Subcutaneous abdominal adipose tissue (tissue), 5 donors: Measurements from ENCODE around the gene PER1.

ENCODE experiments used
- H3K27ac ChIP-seq: one replicate; pipeline ENCODE4 v1.7.0; 2013; ENCODE audit warnings: low read depth, mild to moderate bottlenecking, inconsistent platforms, low read length, moderate library complexity
- H3K27me3 ChIP-seq, 5 donors: one replicate each; pipeline ENCODE4 v1.7.0; 2013; ENCODE audit warnings: low read length in 5 of 5, inconsistent platforms in 1 of 5; ENCODE audit not compliant: control insufficient read depth in 5 of 5, insufficient read depth in 4 of 5
- H3K36me3 ChIP-seq, 5 donors: one replicate each; pipeline ENCODE4 v1.7.0; 2013; ENCODE audit warnings: low read length in 5 of 5; ENCODE audit not compliant: control insufficient read depth in 5 of 5, insufficient read depth in 5 of 5
- H3K4me1 ChIP-seq, 5 donors: one replicate each; pipeline ENCODE4 v1.7.0; 2013; ENCODE audit warnings: low read length in 5 of 5, mild to moderate bottlenecking in 3 of 5, moderate library complexity in 1 of 5; ENCODE audit not compliant: control insufficient read depth in 5 of 5, insufficient read depth in 5 of 5
- H3K4me3 ChIP-seq, 5 donors: one replicate each; pipeline ENCODE4 v1.7.0; 2013; ENCODE audit warnings: low read length in 5 of 5, low read depth in 1 of 5
- H3K9ac ChIP-seq, 5 donors: one replicate each; pipeline ENCODE4 v1.7.0; 2013; ENCODE audit warnings: low read length in 5 of 5, mild to moderate bottlenecking in 4 of 5, moderate library complexity in 3 of 5
- H3K9me3 ChIP-seq, 5 donors: one replicate each; pipeline ENCODE4 v1.7.0; 2013; ENCODE audit warnings: low read length in 5 of 5; ENCODE audit not compliant: control insufficient read depth in 5 of 5
- donor health status: healthy.
- donor health status: healthy.
- donor health status: healthy.
- donor health status: healthy.
- donor health status: healthy.

The PER1 gene

GRCh38 chr17:8131844-8132441 is 20.3 kb downstream of the PER1 start:
- no peak overlapping the region for H3K27ac ChIP-seq
- no peaks in the 10 kb centered on the region for H3K9me3 ChIP-seq
- H3K4me1 ChIP-seq, result peaks cover 0 to 6% (median 4%) of the 10 kb centered on the region in 5 donors
- H3K9ac ChIP-seq, result no peak overlapping the region
- peaks cover 0 to 8% (median 0%) of the 10 kb centered on the region in 5 donors for H3K27me3 ChIP-seq
- no peaks in the 10 kb centered on the region for H3K36me3 ChIP-seq
- H3K4me3 ChIP-seq, result no peak overlapping the region

DNA sequence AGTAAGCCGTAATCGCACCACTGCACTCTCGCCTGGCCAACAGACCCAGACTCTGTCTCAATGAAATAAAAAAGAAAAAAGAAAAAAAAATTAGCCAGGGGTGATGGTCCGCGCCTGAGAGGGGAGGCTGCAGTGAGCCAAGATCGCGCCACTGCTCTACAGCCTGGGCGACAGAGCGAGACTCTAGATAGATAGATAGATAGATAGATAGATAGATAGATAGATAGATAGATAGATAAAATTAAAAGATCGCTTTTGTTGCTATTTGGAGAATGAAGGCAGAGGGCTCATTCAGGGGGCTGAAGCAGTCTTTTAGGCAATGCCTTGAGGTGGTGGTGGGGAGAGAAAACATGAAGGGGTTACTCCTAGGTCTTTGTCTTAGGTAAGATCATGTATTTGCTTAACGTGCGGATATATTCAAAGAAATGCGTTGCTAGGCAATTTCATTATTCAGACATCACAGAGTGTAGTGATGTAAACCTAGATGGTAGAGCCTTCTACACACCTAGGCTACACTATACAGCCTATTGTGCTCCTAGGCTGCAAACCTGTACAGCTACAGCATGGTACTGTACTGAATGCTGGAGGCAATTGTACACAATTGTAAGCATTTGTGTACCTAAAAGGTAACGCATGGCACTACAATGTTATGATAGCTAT is 23.9 kb downstream of the PER1 start:
- Histone ChIP-seq H3K9ac (no peak overlapping the region), H3K4me3 (no peak overlapping the region), H3K27me3 (peaks cover 12 to 27% (median 15%) of the 10 kb centered on the region in 5 donors), H3K27ac (no peak overlapping the region), H3K9me3 (no peaks in the 10 kb centered on the region), H3K4me1 (peaks cover 9 to 41% (median 38%) of the 10 kb centered on the region in 5 donors), H3K36me3 (no peaks in the 10 kb centered on the region)

- Histone ChIP-seq H3K27ac (peak overlapping the region; percentile 46), H3K4me1 (peaks cover 9 to 57% (median 55%) of the 10 kb centered on the region in 5 donors), H3K9ac (peak overlapping the region; percentile 57 to 83 (median 73))
Observed at GRCh38 chr17:8126491-8127066, 25.6 kb downstream of the PER1 start.

GRCh38 chr17:8125947-8126490 is 26.2 kb downstream of the PER1 start:
- Histone ChIP-seq H3K27me3 (peaks cover 20 to 39% (median 26%) of the 10 kb centered on the region in 5 donors), H3K27ac (no peak overlapping the region), H3K9me3 (no peaks in the 10 kb centered on the region), H3K4me1 (peaks cover 11 to 63% (median 59%) of the 10 kb centered on the region in 5 donors), H3K9ac (peak overlapping the region in 4 of 5 donors; percentile 34 to 83 (median 65)), H3K4me3 (peak overlapping the region; percentile 76 to 94 (median 87)), H3K36me3 (no peaks in the 10 kb centered on the region)

More at GRCh38 chr17:8126491-8127066, 25.6 kb downstream of the PER1 start:
- H3K27me3 ChIP-seq, result peaks cover 20 to 38% (median 26%) of the 10 kb centered on the region in 5 donors
- no peaks in the 10 kb centered on the region for H3K9me3 ChIP-seq
- no peaks in the 10 kb centered on the region for H3K36me3 ChIP-seq
- H3K4me3 ChIP-seq, result peak overlapping the region; percentile 76 to 94 (median 87)

DNA sequence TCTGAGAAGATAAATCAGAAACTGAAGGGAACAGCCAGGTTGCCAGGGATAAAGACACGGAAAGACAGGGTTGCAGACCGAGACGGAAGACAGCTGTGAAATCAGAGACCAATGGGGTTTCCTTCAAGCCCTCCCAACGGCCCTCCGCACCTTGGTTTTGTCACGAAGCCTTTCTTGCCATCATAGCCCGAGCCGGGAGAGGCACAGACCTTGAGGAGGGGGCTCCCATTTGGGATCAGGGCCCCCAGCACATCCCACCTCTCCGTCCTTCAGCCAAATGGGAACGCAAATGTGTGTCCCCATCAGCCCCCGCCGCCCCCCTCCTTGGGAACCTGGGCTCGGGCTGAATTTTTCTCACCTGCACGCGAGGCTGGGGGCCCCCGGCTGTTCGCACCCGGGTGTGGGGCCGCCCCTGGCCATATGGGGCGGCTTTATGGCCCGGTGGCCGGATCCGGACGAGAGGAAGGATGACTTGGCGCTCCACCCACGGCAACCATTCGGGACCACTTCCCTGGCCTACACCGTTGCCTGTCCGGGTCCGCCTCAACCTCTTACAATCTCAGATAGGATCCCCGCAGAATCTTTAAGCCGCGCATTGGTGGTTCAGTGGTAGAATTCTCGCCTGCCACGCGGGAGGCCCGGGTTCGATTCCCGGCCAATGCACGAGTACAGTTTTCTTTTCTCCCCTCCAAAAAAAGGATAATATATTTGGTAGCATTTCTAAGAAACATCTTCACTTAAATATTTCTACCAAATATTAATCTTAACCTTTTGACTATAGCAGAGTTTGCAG is 26.9 kb downstream of the PER1 start:
- Histone ChIP-seq H3K27ac (no peak overlapping the region), H3K4me1 (peaks cover 11 to 70% (median 66%) of the 10 kb centered on the region in 5 donors), H3K9ac (peak overlapping the region in 3 of 5 donors; percentile 34 to 83 (median 57)), H3K4me3 (peak overlapping the region in 4 of 5 donors; percentile 76 to 94 (median 84)), H3K9me3 (no peaks in the 10 kb centered on the region), H3K27me3 (peaks cover 20 to 41% (median 26%) of the 10 kb centered on the region in 5 donors), H3K36me3 (no peaks in the 10 kb centered on the region)

DNA sequence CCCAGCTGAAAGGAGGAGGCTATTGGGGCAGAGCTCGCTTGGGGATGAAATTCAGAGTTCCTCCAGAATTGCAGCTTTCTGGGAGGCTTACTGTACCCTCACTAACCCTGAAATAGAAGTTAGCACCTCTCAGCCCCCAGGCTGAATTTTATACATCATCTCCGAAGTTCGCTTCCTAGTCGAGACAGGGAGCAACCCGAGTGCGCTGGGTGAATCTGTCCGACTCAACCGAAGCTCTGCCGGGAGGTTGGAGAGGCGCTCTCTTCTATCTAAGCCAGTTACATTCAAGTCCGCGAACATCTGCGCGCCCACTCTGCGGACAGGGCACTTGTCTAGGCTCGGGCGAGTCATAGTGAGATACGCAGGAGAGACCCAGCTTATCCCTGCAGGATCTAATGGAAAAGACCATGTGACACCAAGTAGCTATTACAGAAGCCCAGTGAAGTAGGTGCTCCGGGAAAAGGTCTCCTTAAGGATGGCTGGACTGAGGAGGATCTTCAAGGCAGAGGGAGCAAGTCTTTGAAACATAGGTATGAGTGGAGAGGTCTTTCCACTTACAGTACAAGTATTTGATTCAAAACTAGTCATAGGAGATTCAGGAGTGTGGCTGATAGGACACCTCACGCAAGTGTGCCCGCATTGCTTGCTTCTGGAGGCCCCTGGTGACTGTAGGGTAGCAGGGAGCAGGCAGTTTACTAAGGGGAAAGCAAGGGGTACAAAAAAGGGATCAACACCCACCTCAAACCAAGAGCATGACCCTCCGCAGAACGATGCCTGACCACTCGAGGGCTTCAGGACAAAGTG is 27.7 kb downstream of the PER1 start:
- Histone ChIP-seq H3K4me3 (peak overlapping the region; percentile 48 to 94 (median 76)), H3K4me1 (peaks cover 13 to 76% (median 71%) of the 10 kb centered on the region in 5 donors), H3K27me3 (peaks cover 20 to 33% (median 26%) of the 10 kb centered on the region in 5 donors), H3K36me3 (no peaks in the 10 kb centered on the region), H3K9me3 (no peaks in the 10 kb centered on the region), H3K9ac (peak overlapping the region in 2 of 5 donors; percentile 9 to 25), H3K27ac (no peak overlapping the region)

DNA sequence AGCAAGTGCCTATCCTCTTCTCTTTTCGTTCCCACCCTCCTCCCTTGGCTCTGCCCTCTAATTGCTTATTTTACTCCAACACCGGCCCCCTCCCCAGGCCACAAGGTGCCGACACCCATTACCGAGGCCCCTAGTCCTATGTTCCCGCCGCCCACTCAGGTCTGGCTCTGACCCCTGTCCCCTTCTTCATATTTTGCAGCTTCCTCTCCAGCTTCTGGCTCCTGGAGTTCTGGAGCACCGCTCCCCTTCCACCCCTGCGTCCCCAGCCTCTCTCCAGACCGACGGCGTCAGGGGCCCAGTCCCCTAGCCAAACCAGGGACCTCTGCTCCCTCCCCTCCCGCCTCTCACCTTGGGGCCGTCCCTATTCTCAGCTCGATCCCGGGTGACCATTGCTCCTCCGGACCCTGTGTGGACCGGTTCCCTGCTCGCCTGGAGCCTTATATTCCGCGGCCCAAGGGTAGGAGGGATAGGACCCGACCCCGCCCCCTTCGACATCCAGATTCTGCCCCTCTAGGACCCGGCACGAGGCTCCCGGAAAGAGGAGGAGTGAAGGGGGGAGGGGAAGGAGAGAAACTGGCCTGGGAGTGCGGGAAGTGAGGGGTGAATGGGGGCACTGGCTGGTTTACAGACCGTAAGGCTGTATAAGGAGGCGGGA is 28.4 kb downstream of the PER1 start, which contains the start of gene HES7:
Gene HES7, minus strand, starts transcription at position 412 of the 655 bp plus-strand sequence. Its CDS starts 22 bp downstream, at position 390.
- Histone ChIP-seq H3K4me1 (peaks cover 13 to 77% (median 71%) of the 10 kb centered on the region in 5 donors), H3K27ac (no peak within 1 kb of the TSS), H3K9ac (peak within 1 kb of the TSS in 2 of 5 donors; percentile 9 to 62), H3K36me3 (no peaks in the 10 kb centered on the region), H3K9me3 (no peaks in the 10 kb centered on the region), H3K27me3 (peaks cover 20 to 33% (median 26%) of the 10 kb centered on the region in 5 donors), H3K4me3 (peak within 1 kb of the TSS; percentile 57 to 82 (median 71))

DNA sequence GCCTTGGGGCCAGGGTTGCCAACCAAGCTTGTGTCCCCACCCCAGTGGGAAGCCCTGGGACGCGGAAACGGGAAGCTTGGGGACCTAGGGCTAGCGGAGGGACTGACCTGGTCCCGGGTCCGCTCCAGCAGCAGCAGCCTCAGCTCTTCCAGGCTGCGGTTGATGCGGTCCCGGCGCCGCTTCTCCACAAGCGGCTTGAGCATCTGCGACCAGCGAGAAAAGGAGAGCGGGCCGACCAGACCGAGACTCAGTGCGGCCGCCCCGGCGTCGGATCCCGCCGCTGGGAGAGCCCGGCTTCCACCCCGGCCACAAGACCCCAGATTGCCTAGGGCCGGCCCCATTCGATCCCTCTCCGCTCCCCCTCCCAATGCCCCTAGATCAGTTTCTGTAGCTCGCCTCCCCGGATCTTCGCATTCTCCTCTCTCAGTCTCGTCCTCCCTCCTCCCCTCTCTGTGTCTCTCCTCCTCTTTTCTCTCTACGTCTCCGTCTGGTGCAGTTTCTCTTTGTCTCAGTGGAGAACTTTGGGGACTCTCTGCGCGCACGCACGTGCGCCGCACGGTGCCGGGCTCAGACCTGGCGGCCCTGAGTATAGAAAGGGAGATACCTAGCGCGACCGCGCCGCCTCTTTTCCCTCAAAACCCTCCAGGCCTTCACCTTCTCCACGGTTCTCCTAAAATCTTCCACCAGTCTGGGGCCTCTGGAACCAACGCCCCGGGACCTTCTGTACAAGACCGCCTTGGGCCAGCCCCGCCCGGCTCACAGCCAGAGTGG is 29.1 kb downstream of the PER1 start:
- Histone ChIP-seq H3K4me1 (peaks cover 17 to 85% (median 78%) of the 10 kb centered on the region in 5 donors), H3K9me3 (no peaks in the 10 kb centered on the region), H3K27me3 (peaks cover 20 to 33% (median 26%) of the 10 kb centered on the region in 5 donors), H3K27ac (no peak overlapping the region), H3K9ac (peak overlapping the region in 3 of 5 donors; percentile 38 to 62 (median 41)), H3K4me3 (peak overlapping the region; percentile 57 to 82 (median 71)), H3K36me3 (no peaks in the 10 kb centered on the region)
